Globus pallidus (tissue), 1 donor: Measurements from ENCODE around the gene IL22RA2.

Source experiments
- DNase-seq: peaks from one replicate; pipeline ENCODE4 v3.0.0-alpha.2; 2015; ENCODE audit warnings: low spot score

IL22RA2 gene

DNA sequence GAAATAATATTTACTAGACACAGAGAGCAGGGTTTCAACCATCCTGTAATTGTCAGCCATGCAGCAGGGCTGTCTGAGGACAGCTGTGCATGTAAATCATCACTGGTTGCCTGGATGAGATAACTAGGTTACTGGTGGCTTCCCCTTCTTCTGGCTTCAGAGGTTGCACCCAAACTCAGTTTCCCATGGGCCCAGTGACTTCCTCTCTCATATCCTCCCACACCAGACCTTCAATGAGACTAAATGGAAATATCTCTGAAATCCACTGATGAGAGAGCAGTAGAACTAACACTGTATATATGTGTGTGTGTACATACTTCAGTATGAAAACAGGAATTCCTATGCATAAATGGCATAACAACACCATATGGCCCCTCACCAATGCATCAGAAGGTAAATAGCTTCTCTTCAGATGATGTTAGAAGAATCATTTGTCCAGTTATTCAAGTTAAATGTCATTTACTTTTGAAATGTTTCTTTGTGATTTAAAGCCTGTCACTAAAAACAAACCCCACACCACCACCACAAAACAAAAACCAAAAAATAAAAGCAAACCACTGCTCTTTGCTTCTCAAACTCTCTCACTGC is 77.7 kb downstream of the IL22RA2 start:
- DNase-seq, result peak; percentile 44

DNA sequence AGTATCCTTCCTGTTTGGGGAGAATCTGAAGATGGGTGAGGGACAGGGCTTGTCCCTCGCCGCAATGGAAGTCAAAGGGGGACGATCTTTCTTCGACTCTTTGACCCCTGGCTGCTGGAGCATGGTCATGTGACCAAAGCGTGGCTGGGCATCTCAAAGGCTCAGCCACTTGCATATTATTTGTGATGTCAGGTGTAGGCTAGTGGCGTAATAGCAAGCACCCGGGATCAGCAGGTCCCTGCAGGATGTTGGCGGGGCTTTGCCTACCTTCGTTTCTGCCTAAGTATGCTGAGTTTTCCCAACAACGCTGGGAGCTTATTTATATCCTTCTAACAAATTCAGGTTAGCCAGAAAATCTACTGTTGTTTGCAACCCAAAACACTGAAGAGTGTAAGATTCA is 78.4 kb downstream of the IL22RA2 start:
- DNase-seq, result peak; percentile 11

- DNase-seq, result peak; percentile 80
These were observed 78.9 kb downstream of the IL22RA2 start for GRCh38 chr6:137094411-137095008.
